PC-3 (cell line): ENCODE results near the gene PRR13. TPM values are rescaled to one million over a fixed set of nuclear protein-coding genes. Genes with fewer than 3 reads are reported as not detected.
A peak's percentile ranks its signal among the peaks of the same experiment; 100 is the strongest.

Experiments used
- ATAC-seq: fragments of 200-7000 bp; cut with Tn5 transposase; 2 replicates; pipeline ENCODE4 v1.9.1; 2020; ENCODE audit warnings: mild to moderate bottlenecking, moderate library complexity
- BruUV-seq: library from RNA; stranded (reverse); fragments of 400-500 nt; replicated peaks from 2 replicates; lab custom pipeline; 2021; lab: Mats Ljungman, UMichigan
- CTCF ChIA-PET: fragments of 300-600 bp; sonication (Branson Sonifier 250); formaldehyde crosslinking; loops from one replicate; lab custom pipeline; 2022; ENCODE audit warnings: antibody characterized with exemption; lab: Charles Lee
- POLR2A ChIA-PET: fragments of 300-600 bp; sonication (Branson Sonifier 250); formaldehyde crosslinking; loops from one replicate; lab custom pipeline; 2022; ENCODE audit warnings: antibody characterized with exemption; ENCODE audit not compliant: unreplicated experiment; lab: Charles Lee
- DNase-seq: peaks from one replicate; pipeline ENCODE4 v3.0.0-alpha.2; 2015
- H2AFZ ChIP-seq: fragments of 300-600 bp; sonication (generic); 2 replicates; pipeline ENCODE4 v1.6.0; 2016; ENCODE audit warnings: antibody characterized with exemption, low read length
- H3F3A ChIP-seq: fragments of 300-600 bp; sonication (generic); one replicate; pipeline ENCODE4 v1.6.0; 2017; ENCODE audit warnings: antibody characterized with exemption, low read length, control low read depth, mild to moderate bottlenecking; ENCODE audit not compliant: unreplicated experiment
- H3K27ac ChIP-seq: fragments of 300-600 bp; sonication (generic); 2 replicates; pipeline ENCODE4 v1.5.1; 2016; ENCODE audit warnings: mild to moderate bottlenecking, low read length
- H3K27me3 ChIP-seq: fragments of 300-600 bp; sonication (generic); 2 replicates; pipeline ENCODE4 v1.6.1; 2016; ENCODE audit warnings: low read length, mixed read lengths
- H3K36me3 ChIP-seq: fragments of 300-600 bp; sonication (generic); 2 replicates; pipeline ENCODE4 v1.6.1; 2016; ENCODE audit warnings: low read depth, mixed run types, low read length, mixed read lengths
- H3K4me1 ChIP-seq: fragments of 300-600 bp; sonication (generic); 2 replicates; pipeline ENCODE4 v1.5.1; 2016; ENCODE audit warnings: low read length; ENCODE audit not compliant: insufficient read depth
- H3K4me2 ChIP-seq: fragments of 300-600 bp; sonication (generic); 2 replicates; pipeline ENCODE4 v1.6.0; 2016; ENCODE audit warnings: low read length
- H3K4me3 ChIP-seq: fragments of 300-600 bp; sonication (generic); 2 replicates; pipeline ENCODE4 v1.5.1; 2016; ENCODE audit warnings: mild to moderate bottlenecking, low read length, mixed read lengths
- H3K79me2 ChIP-seq: fragments of 300-600 bp; sonication (generic); 2 replicates; pipeline ENCODE4 v1.6.1; 2017; ENCODE audit warnings: low read length, mixed read lengths
- H3K9ac ChIP-seq: fragments of 300-600 bp; sonication (generic); 2 replicates; pipeline ENCODE4 v1.6.0; 2016; ENCODE audit warnings: mild to moderate bottlenecking, low read length
- H3K9me2 ChIP-seq: fragments of 300-600 bp; sonication (generic); replicated peaks from 2 replicates; pipeline ENCODE4 v1.6.1; 2016; ENCODE audit warnings: mixed run types, low read length, mixed read lengths
- H3K9me3 ChIP-seq: fragments of 300-600 bp; sonication (generic); 2 replicates; pipeline ENCODE4 v1.6.1; 2016; ENCODE audit warnings: low read length, mixed read lengths
- H4K20me1 ChIP-seq: fragments of 300-600 bp; sonication (generic); 2 replicates; pipeline ENCODE4 v1.6.1; 2016; ENCODE audit warnings: low read length, mixed read lengths
- CTCF ChIP-seq: fragments of 300-600 bp; sonication (generic); conservative IDR thresholded peaks from 2 replicates; pipeline ENCODE4 v1.5.1; 2017; ENCODE audit warnings: antibody characterized with exemption, low read depth, mild to moderate bottlenecking, low read length
- EZH2 ChIP-seq: fragments of 300-600 bp; sonication (generic); IDR thresholded peaks from one replicate; pipeline ENCODE4 v1.6.1; 2017; ENCODE audit warnings: antibody characterized with exemption, mild to moderate bottlenecking, low read length; ENCODE audit not compliant: unreplicated experiment
- EZH2phosphoT487 ChIP-seq: fragments of 300-600 bp; sonication (generic); IDR thresholded peaks from 2 replicates; pipeline ENCODE4 v1.6.1; 2018; ENCODE audit warnings: mild to moderate bottlenecking, antibody characterized with exemption, low read length, borderline replicate concordance
- intact Hi-C: fragments of 100-400 bp; cut with micrococcal nuclease; formaldehyde crosslinking; loops from 2 replicates; pipeline ENCODE4 v1.9.0; 2023
- total RNA-seq: library from RNA; depleted of rRNA; stranded (reverse); fragments of >200 nt; gene quantifications from 2 replicates; pipeline ENCODE4 v1.2.3, GENCODE V29; 2014

PRR13 gene
- total RNA-seq, 1 experiment from 2014 or later: 54.2 TPM

DNA sequence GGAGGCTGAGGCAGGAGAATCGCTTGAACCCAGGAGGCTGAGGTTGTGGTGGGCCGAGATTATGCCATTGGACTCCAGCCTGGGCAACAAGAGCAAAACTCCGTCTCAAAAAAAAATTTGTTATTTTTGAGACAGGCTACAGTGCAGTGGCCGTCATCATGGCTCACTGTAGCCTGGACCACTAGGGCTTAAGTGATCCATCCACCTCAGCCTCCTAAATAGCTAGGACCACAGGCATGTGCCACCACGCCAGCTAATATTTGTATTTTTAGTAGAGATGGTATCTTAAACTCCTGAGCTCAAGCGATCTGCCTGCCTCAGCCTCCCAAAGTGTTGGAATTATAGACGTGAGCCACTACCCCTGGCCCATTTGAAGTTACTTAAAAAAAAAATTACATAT, 9.4 kb downstream of the PRR13 start:
- Histone ChIP-seq H2AFZ (no peak overlapping the region), H3K4me1 (peaks cover 12% of the 10 kb centered on the region), H3K79me2 (peaks cover 38% of the 10 kb centered on the region), H4K20me1 (peaks cover 34% of the 10 kb centered on the region), H3F3A (no peaks in the 10 kb centered on the region), H3K9me3 (no peaks in the 10 kb centered on the region), H3K27me3 (no peaks in the 10 kb centered on the region), H3K36me3 (peaks cover 35% of the 10 kb centered on the region), H3K27ac (no peak overlapping the region), H3K9me2 (no peaks in the 10 kb centered on the region), H3K9ac (no peak overlapping the region), H3K4me2 (no peak overlapping the region), H3K4me3 (no peak overlapping the region)
- intact Hi-C loops: loop anchor here (1.0 to 2.0 kb wide), 2 partner anchors 10 to 30 kb away; partner anchors contain the start of gene PRR13
- DNase-seq: no peak
- ATAC-seq: no peak
- BruUV-seq: no TSS peak
- POLR2A ChIA-PET: interaction anchor here (0.6 kb wide), 1 partner anchor 31 kb away, joined by 4 read pairs; no protein-coding TSS in a partner anchor
- CTCF ChIA-PET: no interaction called here
- TF ChIP-seq EZH2phosphoT487 (no peak), EZH2 (no peak), CTCF (no peak)

- Histone ChIP-seq H4K20me1 (peaks cover 41% of the 10 kb centered on the region), H3K79me2 (peaks cover 46% of the 10 kb centered on the region), H3K27ac (peak within 1 kb of the TSS; percentile 79), H3K9me2 (no peaks in the 10 kb centered on the region), H3K27me3 (no peaks in the 10 kb centered on the region), H2AFZ (peak within 1 kb of the TSS; percentile 54; the same call in 1 of the 2 replicates), H3K4me2 (peak within 1 kb of the TSS; percentile 94), H3K4me1 (peaks cover 12% of the 10 kb centered on the region), H3F3A (no peaks in the 10 kb centered on the region), H3K36me3 (peaks cover 40% of the 10 kb centered on the region), H3K4me3 (peak within 1 kb of the TSS; percentile 95), H3K9ac (peak within 1 kb of the TSS; percentile 99), H3K9me3 (no peaks in the 10 kb centered on the region)
- DNase-seq: peak; percentile 99
- BruUV-seq: no TSS peak
- intact Hi-C loops: loop anchor here (1.0 to 2.0 kb wide), 3 partner anchors 10 to 31 kb away; partner anchors contain the start of gene PRR13
- POLR2A ChIA-PET: no interaction called here
- TF ChIP-seq CTCF (peak; percentile 84), EZH2 (no peak)
- CTCF ChIA-PET: no interaction called here
- ATAC-seq: peak; percentile 98
Observed at GRCh38 chr12:53451661-53452158, 10.2 kb downstream of the PRR13 start, which contains the start of gene PCBP2. Gene PCBP2, plus strand, starts transcription at chr12:53452102. Its CDS starts 2,699 bp downstream, at chr12:53454801.
